Measurements from ENCODE around the gene CHI3L1.

Gene CHI3L1

DNA sequence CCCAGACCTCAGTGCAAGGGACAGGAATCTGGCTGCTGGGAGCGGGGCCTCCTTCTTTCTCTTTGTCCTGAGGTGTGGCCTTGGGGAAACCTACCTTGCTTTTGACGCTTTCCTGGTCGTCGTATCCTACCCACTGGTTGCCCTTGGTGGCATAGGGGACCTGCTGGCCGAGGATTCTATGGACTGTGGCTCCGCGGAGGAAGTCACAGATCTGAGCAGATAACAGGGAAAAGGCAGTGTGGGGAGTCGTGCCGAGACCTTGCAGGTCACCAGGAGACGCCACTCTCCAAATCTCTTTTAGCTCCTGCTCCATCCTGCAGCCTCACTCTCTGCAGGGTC is 6.9 kb downstream of the CHI3L1 start:
- no peak for DNase-seq

DNA sequence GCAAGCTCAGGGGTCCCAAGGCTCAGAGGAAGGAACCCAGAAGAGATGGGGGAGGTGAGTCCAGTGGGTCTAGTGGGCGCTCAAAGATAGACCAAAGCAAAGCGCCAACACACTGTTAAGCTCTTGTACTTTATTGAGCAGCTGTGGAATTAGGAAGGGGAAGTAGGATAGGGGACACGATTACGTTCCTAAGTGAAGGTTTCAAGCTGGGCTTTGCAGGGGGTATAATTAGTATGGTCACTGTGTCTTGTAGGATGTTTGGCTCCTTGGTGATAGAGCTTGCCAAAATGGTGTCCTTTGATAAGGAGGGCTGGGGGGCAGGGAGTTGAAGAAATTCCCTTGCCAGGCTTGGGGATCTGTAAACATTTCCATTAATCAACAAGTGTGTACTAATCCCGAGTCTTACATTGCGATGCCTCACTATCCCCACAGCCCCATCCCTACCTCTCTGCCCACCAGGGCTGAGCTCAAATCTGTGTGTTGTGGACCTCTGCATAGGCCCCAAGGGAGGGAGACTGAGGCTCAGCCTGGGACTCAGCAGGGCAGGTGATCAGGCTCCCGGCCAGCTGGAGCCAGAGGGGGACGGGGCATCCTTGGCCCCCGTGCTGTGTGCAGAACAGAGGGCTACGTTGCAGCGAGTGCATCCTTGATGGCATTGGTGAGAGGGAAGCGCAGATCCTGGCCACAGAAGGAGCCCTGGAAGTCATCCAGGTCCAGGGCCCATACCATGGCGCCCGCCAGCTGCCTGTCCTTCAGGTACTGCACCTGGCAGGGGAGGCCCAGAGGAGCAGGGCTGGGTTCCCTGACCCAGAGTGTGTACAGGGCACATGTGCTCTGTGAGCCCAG is 7.5 kb downstream of the CHI3L1 start:
- DNase-seq, result no peak

DNA sequence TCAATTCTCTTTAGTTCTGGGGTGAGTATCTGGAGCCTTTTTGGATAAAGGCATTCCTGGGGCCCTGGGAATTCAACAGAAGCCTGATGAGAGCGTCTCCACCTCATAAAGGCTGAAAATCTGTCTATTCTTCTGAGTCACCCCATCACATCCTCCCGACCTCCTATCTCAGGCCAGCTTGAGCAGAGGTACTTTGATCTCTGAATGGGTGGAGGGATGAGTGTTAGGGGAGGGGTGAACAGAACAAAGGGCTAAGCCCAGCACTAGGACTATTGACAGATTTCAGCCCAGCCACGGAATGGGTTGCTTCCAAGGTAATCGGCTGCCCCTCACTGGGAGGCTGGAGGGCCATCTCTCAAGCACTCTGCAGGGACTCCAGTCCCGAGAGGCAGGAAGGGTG is 8.4 kb downstream of the CHI3L1 start:
- DNase-seq, result peak; percentile 40

DNA sequence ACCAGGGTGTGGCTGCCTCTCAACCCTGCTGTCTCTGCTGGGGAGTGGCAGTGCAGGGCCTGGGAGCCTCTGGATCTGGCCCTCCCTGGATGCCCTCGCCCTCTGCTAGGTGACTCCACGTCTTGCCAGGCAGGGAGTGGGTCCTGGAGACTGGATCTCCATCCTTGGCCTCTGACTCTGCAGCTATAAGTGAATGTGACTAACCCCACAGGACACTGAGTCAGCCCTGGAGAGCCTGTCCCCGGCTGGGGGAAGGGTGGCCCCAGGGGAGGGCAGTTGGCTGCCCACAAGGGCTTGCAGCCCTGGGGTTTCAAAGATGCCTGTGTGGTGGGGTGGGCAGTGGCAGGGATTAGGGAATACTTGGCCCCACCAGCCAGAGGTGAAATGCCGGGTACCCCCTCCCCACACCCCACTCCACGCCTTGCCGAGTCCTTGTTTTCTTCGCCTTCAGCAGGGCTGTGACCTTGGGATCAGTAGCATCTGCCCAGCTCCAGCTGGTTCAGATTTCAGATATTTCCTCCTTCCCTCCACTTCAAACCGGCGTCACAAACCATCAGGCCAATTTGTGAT is 8.9 kb downstream of the CHI3L1 start:
- DNase-seq, result no peak

DNA sequence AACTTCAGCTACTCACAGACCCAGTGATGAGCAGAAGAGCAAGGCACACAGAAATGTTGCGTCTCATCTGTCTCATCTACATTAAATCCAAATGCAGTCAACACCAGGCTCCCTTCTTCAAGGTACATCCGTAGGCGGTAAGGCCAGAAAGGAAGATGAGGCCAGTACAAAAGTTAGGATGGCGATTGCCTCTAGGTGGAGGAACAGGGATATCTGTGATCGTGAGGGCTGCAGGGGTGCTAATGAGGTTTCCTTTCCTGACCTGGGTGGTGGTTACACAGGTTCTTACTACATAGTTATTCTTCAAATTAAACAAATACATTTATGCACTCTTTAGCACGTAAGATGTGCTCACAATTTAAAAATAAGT is 9.5 kb downstream of the CHI3L1 start:
- DNase-seq, result no peak

DNA sequence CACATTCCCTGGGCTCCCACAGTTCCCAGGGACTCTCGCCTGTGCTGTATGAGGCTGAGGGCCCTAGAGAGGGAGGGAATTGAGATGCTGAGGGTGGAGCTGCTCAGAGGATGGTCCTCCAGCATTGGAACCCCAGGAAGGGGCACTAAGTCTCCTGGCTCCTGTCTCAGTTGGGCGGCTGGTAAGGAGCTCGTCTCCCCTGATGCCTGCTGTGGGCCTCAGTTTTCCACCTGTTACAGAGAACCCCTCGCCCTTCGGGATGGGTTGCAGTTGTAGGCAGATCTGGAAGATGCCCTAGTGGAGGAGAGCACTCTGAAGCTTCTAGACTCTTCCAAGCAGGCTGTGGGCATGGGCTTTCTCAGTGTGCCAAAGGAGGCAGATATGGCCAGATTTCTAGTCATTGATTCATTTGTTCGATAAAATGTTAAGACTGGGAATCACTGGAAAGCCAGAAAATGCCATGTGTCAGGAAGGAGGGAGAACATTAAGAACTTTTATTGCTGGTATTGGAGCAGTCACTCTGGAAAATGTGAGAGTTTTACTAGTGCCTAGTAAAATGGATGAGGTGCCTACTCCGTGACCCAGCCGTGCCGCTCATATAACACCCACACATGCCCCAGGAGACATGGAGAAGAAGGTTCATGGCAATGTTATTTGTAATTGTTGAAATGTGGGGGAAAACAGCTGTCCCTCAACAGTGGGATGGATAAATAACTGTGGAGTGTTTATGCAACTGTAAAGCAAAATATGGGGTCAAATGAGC is 10.1 kb downstream of the CHI3L1 start:
- DNase-seq, result no peak

DNA sequence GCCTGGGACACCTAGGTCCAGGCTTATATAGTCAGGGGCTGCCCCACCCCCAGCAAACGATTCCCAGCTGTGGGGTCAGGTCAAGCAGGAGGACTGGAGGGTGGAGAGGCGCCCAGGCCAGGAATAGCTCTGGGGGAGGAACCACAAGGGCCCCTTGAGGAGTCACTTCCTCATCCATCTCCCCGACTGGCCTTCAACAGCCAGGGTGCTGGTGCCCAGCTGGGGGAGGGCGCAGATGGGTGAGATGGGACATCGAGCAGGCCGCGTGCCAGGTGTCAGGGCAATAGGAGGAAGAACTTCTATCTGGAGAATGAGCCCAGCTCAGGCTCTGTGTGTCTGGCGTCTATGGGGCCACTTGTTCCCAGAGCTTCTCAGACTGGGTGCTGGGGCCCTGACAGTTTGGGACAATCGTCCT is 10.7 kb downstream of the CHI3L1 start:
- DNase-seq, result no peak

DNA sequence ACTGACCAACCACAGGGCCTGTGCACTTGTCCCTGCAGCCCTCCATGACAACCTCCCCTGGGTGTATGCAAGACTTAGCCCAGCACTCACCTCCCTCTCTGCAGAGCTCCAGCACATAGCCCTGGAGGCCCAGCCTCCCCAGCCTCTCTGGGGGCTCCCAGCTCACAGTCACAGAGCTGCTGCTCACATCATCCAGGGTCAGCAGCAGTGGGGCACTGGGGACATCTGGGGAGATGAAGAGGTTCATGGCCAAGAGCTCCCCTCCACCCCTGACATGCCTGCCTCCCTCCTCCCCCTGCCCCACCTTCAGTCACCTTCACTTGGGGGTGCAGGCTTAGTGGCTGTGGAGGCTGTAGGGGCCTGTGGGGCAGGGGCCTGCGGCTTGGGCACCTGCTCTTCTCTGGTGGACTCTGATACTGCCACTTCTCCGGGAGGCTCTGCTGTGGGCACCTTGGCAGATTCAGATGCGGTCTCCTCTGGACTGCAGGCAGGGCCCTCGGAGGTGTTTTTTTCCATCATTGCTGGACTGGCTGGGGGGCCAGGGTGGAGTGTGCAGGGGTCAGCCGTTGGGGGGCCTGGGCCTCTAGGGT is 11.2 kb downstream of the CHI3L1 start, which contains the start of gene MYBPH:
Gene MYBPH, minus strand, starts transcription at position 590 of the 590 bp plus-strand sequence. Its CDS starts 71 bp downstream, at position 519.
- DNase-seq, result no peak

DNA sequence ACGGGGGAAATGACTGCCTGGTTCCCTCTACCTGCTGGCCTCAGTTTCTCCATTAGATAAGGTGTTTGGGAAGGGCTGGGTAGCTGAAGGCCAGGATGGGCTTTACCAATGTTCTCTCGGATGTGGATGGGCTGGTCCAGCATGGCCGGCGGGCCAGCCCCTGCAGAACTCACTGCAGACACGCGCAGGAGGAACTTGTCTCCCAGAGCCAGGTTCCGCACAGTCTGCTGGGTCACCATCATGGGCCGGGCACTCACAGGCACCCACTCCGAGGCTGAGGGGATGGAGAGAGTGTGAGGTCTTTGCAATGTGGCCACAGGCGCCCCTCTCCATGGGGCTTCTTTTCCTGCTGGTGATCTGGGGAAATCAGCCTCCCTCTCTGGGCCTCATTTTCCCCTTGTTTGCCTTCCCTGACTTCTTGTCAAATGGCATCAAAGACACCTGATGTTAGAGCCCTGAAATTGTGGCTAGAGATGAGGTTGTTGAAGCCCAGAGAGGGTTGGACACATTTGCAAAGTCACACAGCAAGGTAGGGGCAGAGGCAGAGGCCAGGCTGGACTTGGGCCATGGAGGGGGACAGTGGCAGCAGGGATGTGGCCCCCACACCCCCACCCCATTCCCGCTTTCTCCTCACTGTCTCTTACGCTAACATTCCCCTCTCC is 12.0 kb downstream of the CHI3L1 start:
- no peak for DNase-seq

DNA sequence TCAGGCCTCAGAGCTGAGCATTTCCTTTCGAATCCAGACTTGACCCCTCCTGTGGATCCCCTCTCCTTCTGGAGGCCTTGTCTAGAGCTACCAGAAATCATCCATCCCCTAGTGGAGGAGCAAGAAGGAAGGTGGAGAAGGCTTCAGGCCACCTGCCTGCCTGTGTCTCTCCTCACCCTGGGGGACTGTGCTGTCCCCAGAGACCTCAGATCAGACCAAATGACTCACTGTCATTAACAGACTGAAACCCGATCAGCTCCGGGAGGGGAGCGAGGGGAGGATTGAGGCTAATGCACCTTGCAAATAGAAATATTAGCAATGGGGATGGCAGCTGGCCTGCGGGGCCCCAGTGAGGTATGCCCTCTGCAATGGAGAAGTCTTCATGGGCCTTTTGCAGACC is 12.9 kb downstream of the CHI3L1 start:
- DNase-seq, result no peak

DNA sequence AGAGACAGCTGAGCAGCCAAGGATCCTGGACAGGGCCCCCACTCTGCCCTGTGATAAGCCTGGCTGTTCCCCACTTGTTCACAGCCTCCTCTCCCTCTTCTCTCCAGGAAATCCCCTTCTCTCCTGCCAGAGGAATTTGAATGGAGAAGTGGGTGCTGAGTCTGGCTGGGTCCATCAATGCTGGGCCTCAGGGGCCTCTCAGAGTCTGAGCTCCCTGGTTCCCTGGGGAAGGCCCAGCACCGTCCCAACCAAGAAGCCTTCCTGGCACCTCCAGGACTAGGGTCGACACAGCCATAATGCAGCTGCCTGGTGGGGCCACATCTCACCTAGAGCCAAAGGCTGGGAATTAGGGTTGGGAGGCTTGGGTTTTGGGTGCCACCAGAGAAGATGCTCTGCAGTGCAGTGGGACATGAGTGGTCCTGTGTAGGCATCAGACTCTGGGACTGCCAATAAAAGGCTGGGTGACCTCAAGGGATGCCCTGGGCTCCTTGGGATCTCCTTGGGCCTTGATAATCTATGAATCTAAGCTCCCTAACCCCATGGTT is 13.4 kb downstream of the CHI3L1 start:
- DNase-seq, result no peak

DNA sequence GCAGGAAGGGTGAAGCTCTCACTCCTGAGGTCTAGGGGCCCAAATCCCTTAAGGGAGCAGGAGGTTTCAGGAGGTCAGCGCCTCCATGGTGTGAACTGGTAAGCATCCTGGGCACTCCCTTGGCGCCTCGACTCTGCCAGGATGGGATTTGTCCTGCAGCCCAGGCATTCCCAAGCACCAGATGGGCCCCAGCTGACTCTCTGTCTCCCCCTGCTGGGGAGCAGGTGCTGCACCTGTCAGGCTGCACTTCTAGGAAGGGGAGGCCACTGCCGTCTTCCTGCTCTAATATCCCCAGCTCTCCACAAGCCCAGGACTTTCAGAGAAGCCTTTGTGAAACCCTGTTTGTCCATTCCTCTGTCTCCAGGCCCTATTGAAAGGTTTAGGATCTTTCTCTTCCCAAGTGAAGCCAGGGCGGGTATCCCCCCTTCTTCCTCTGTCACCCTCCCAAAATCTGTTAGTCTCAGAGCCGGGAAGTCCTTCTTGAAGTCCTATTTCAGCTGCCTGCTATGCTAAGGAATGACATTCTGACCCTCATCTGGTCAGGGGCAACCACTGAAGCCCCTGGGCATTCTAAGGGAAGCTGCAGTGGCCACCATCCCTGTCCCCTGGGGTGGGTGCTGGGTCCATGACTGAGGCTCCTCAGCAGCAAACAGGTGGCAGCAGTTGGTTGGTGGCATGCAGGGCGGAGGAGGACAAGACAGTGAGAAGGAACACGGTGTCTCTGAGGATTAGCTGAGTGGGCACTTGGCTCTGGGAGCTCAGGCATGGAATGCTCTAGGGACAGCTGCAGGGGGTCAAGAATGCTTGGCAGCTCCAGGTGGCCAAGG is 14.1 kb downstream of the CHI3L1 start:
- peak; percentile 17 for DNase-seq

DNA sequence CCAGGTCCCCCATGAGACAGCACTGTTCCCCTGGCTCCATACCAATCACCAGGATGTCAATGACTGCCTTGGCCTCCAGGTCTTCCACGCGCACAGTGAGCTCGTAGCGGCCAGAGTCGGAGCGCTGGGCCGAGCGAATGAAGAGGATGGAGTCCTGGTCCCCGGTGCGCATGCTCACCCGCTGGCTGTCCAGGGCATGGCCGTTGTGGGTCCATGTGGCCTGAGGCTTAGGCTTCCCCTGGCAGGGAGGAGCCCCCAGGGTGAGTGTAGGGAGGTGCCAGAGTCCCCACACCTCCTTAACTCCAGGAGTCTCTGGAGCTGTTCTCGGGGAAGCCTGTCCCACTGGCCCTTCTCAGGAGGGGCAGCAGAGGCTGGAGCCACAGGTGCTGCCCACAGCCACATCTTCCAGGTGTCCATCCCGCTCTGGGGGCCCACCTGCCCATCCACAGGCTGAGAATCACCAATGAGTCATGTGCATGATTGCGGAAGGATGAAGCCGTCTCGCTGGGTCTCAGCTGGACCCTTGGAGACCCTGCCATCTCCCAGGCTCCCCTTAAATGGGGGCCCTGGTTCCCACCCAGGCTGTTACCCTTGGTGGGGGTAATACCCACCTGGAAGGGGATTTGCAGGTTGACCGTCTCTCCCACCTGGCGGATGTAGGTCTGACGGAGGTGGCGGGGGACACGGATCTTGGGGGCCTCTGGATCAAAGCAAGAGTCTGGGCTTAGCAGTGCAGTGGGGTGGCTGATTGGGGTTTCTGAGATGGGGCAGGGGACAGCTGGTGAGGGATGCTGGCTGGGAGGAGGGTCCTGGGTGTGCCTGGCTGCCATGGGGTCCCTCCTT is 14.9 kb downstream of the CHI3L1 start:
- no peak for DNase-seq

DNA sequence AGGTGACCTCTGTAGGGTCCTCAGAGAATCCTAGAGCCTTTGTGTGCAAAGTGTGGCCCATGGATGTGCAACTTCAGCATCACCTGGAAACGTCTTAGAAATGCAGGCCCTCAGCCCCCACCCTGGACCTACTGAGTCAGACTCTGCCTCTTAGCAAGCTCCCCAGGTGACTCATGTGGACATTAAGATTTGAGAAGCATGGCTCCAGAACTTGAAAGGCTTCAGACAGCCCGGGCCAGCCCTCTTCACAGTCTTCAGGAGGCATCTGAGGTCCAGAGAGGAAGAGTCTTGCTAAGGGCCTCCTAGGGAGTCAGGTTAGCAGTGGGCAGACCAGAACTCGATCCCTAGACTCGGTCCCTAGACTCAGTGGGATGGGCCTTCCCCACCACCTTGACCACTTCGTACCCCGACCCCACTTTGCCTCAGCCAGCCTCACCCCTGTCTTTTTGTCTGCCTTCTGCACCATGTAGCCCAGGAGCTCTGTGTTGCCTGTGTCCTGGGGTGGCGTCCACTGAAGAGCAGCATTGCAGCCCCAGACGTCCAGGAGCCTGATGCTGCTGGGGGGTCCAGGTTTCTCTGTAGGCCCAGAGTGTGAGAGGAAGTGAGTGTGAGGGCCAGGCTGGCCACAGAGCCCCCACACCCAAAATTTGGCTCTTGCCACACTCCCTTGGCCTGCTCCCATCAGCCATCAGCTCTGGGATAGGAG is 15.7 kb downstream of the CHI3L1 start:
- DNase-seq, result no peak

DNA sequence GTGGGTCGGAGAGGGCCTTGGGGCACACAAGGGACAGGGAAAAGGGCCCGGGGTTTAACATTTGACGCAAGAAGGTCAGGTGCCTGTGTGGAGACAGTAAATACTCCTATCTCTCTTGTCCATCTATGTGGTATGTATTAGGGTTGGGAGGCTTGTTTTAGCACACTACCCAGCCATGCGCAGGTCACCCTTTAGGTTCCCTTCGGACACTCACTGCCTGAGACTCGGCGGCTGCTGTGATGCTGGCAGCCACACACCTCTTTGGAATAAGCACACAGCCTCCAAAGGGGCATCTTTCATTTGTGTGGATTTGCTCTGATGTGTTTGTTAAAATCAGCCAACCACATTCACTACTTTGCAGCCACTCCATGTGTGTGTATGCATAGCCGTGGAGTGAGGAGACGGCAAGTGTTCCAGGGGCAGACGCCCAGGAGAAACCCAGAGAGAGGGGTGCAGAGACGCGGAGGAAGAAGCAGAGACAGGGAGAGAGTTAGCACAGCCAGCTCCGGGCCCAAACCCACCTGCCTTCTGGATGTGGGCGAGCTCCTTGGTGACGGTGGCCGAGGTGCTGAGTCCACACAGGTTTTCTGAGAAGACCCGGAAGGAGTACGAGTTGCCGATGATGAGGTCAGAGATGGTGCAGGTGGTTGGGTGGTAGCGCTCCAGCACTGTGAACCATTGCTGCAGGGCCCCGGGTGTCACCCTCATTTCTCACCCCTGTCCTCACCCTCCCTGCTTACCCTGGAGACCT is 16.6 kb downstream of the CHI3L1 start:
- DNase-seq, result no peak

DNA sequence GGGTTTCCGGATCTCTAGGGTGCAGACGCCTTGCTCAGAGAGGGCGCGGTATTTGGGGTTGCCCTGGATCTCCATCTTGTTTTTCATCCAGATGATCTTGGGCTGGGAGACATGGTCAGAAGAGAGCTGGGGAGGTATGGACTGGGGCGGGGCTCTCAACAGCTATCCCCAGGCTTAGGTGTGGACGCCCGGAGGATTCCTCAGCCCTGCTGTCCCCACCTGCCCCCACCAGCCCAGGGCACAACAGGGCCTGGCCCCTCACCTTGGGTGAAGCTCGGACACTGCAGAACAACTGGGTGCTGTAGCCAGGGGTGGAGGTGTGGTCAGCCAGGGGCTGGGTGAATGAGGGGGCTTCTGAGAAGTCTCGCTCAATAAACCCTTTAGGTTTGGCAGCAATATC is 17.5 kb downstream of the CHI3L1 start:
- DNase-seq, result no peak

DNA sequence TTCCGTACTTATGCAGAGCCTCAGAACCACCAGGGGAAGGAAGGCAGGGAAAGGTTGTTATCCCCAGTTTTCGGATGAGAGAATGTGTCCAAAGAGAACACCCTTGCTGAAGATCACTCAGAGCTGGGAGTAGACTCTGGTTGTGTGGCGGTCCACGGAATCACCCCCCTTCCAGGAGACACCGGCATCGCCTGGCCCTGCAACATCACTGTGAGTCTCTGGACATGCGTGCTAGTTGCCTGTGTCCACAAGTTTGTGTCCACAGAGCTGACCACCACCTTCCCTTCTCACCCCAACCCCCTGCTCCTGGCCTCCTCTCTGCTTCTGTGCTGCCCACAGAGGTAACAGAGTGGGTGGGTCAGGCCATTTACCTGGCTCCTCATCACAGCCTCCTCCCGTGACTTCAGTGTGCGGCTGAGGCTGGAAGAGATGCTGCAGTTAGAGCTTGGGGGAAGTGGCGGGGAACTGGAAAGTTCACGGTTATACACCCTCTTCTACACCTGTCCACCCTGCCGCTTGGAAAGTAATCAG is 18.2 kb downstream of the CHI3L1 start:
- no peak for DNase-seq

DNA sequence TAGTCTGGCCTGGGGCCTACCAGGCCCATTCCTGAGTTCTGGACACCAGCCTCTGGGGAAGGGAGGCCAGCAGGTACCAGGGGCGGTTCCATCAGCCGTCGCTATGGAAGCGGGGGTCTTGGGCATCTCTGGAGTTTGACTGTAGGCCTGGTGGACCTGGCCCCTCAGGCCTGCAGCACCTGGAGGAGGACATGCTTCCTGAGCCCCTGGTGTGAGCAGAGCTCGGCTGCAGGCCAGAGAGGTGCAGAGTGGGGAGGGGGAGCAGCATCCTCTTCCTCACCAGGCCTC is 18.6 kb downstream of the CHI3L1 start:
- DNase-seq, result no peak

Data from kidney glomerular epithelial cell (primary cell).